ENCODE results near the gene IFT20.

Gene IFT20

DNA sequence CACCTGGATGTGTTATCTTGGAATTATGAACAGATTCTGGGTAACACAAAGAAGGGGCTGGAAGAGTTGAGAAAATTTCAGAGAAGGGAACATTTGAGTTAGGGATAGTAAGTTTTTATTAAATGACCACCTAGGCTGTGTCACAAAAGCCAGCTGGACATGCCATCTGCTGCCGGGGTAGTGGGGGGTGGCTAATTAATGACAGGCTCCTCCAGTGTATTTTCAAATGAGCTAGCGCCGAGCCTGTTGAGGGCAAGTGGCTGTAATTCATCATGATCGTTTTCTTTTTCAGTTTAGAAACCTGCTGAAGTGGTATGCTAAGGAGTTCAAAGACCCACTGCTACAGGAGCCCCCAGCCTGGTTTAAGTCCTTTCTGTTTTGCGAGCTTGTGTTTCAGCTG is 10.1 kb downstream of the IFT20 start:
- peaks cover 10% of the 10 kb centered on the region; the same call in 1 of the 2 replicates for H3K36me3 ChIP-seq (ENCODE audit: insufficient read depth, low read length)
- no peaks in the 10 kb centered on the region for H3K27me3 ChIP-seq (ENCODE audit: insufficient read depth, low read length)
- peaks cover 2% of the 10 kb centered on the region for H3K79me2 ChIP-seq (ENCODE audit: control insufficient read depth, insufficient read depth, low read length, unreplicated experiment)
- no peak overlapping the region for H2AFZ ChIP-seq (ENCODE audit: low read length, unreplicated experiment)
- H3K4me1 ChIP-seq (ENCODE audit: control insufficient read depth, insufficient read depth, low read length, unreplicated experiment) = peaks cover 4% of the 10 kb centered on the region
- H3K27ac ChIP-seq (ENCODE audit: low read depth, low read length) = no peak overlapping the region
- H3K4me3 ChIP-seq (ENCODE audit: low read depth, low read length) = no peak overlapping the region

DNA sequence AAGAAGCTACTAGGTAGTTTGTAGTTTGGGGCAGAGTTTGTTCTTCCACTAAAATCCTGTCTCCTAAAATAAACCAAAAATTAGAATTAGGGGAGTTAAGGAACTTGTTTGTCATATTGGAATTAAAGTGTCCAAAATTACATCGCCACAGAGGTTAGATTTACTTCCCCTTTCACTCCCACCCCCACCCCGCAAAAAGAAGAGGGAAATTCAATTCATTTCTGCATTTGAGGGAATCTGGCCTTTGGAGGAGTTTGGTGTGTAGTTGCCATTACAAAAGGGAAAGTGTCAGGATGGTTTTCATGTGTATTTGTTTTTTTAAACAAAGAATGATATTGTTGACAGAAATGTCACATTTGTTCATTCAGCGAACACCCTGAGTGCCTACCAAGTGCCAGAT is 10.5 kb downstream of the IFT20 start:
- Histone ChIP-seq H3K27ac (ENCODE audit: low read depth, low read length) (no peak overlapping the region), H3K79me2 (ENCODE audit: control insufficient read depth, insufficient read depth, low read length, unreplicated experiment) (peaks cover 6% of the 10 kb centered on the region), H2AFZ (ENCODE audit: low read length, unreplicated experiment) (no peak overlapping the region), H3K4me1 (ENCODE audit: control insufficient read depth, insufficient read depth, low read length, unreplicated experiment) (peaks cover 7% of the 10 kb centered on the region), H3K27me3 (ENCODE audit: insufficient read depth, low read length) (no peaks in the 10 kb centered on the region), H3K4me3 (ENCODE audit: low read depth, low read length) (no peak overlapping the region), H3K36me3 (ENCODE audit: insufficient read depth, low read length) (peaks cover 10% of the 10 kb centered on the region; the same call in 1 of the 2 replicates)

GRCh38 chr17:28324267-28324745 is 11.0 kb downstream of the IFT20 start:
- no peak overlapping the region for H3K4me3 ChIP-seq (ENCODE audit: low read depth, low read length)
- H3K27me3 ChIP-seq (ENCODE audit: insufficient read depth, low read length) = no peaks in the 10 kb centered on the region
- H3K79me2 ChIP-seq (ENCODE audit: control insufficient read depth, insufficient read depth, low read length, unreplicated experiment) = peaks cover 6% of the 10 kb centered on the region
- no peak overlapping the region for H3K27ac ChIP-seq (ENCODE audit: low read depth, low read length)
- H2AFZ ChIP-seq (ENCODE audit: low read length, unreplicated experiment) = no peak overlapping the region
- peaks cover 7% of the 10 kb centered on the region for H3K4me1 ChIP-seq (ENCODE audit: control insufficient read depth, insufficient read depth, low read length, unreplicated experiment)
- H3K36me3 ChIP-seq (ENCODE audit: insufficient read depth, low read length) = peaks cover 10% of the 10 kb centered on the region; the same call in 1 of the 2 replicates

GRCh38 chr17:28320215-28321061 is 14.8 kb downstream of the IFT20 start:
- H3K27ac ChIP-seq (ENCODE audit: low read depth, low read length) = no peak overlapping the region
- peaks cover 10% of the 10 kb centered on the region for H3K4me1 ChIP-seq (ENCODE audit: control insufficient read depth, insufficient read depth, low read length, unreplicated experiment)
- no peak overlapping the region for H2AFZ ChIP-seq (ENCODE audit: low read length, unreplicated experiment)

GRCh38 chr17:28319598-28319935 is 15.7 kb downstream of the IFT20 start:
- Histone ChIP-seq H3K36me3 (ENCODE audit: insufficient read depth, low read length) (no peaks in the 10 kb centered on the region), H3K4me3 (ENCODE audit: low read depth, low read length) (peak overlapping the region; percentile 81), H3K4me1 (ENCODE audit: control insufficient read depth, insufficient read depth, low read length, unreplicated experiment) (peaks cover 10% of the 10 kb centered on the region), H3K27me3 (ENCODE audit: insufficient read depth, low read length) (no peaks in the 10 kb centered on the region), H3K27ac (ENCODE audit: low read depth, low read length) (0 out of 2 replicates have a peak overlapping the region, but pooled peaks have one; percentile 14), H3K79me2 (ENCODE audit: control insufficient read depth, insufficient read depth, low read length, unreplicated experiment) (peaks cover 6% of the 10 kb centered on the region), H2AFZ (ENCODE audit: low read length, unreplicated experiment) (peak overlapping the region; percentile 55)

More at GRCh38 chr17:28320215-28321061, 14.8 kb downstream of the IFT20 start:
- Histone ChIP-seq H3K27me3 (ENCODE audit: insufficient read depth, low read length) (no peaks in the 10 kb centered on the region), H3K36me3 (ENCODE audit: insufficient read depth, low read length) (no peaks in the 10 kb centered on the region), H3K4me3 (ENCODE audit: low read depth, low read length) (peak overlapping the region; percentile 81), H3K79me2 (ENCODE audit: control insufficient read depth, insufficient read depth, low read length, unreplicated experiment) (peaks cover 6% of the 10 kb centered on the region)

GRCh38 chr17:28318759-28319597 is 16.3 kb downstream of the IFT20 start, which contains the start of gene TMEM97:
TMEM97 (plus strand) TSS chr17:28319200; CDS start chr17:28319240, 40 bp downstream.
- peak within 1 kb of the TSS; percentile 81 for H3K4me3 ChIP-seq (ENCODE audit: low read depth, low read length)
- peak within 1 kb of the TSS; percentile 14; the same call in 1 of the 2 replicates for H3K27ac ChIP-seq (ENCODE audit: low read depth, low read length)
- peaks cover 10% of the 10 kb centered on the region for H3K4me1 ChIP-seq (ENCODE audit: control insufficient read depth, insufficient read depth, low read length, unreplicated experiment)
- H3K79me2 ChIP-seq (ENCODE audit: control insufficient read depth, insufficient read depth, low read length, unreplicated experiment) = peaks cover 6% of the 10 kb centered on the region
- no peaks in the 10 kb centered on the region for H3K36me3 ChIP-seq (ENCODE audit: insufficient read depth, low read length)
- peak within 1 kb of the TSS; percentile 80 for H2AFZ ChIP-seq (ENCODE audit: low read length, unreplicated experiment)
- H3K27me3 ChIP-seq (ENCODE audit: insufficient read depth, low read length) = no peaks in the 10 kb centered on the region

DNA sequence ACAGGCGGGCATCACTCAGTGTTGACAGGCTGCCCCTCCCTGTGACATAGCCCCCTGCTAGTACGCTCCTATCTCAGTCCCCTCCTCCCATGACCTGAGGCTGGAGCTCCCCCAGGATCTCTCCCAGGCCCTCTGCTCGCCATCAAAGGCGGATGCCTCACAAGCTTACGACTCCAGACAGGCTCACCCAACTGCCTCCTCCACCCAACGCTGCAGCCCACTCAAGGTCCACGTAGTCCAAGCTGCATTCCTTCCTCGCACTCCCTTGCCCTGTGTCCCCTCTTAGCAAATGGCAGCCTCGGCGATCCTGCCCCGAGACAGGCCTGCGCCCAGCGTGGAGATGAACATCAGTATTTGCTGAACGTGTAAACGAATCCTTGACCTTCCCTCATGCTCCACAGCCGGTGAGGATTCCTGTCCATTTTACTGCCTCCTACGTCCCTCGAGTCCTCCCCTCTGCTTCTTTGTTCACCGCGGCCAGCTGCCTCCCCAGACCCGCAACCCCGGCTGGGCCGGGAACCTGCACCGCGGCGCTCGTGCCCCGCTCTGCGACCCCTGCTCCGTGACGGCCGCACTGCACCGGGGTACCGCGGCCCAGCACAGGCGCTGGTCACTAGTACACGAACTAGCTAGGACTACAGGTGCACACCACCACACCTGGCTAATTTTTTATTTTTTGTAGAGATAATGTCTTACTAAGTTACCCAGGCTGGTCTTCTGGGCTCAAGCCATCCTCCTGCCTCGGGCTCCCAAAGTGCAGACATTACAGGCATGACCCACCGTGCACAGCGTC is 17.1 kb downstream of the IFT20 start:
- peaks cover 10% of the 10 kb centered on the region for H3K4me1 ChIP-seq (ENCODE audit: control insufficient read depth, insufficient read depth, low read length, unreplicated experiment)
- no peaks in the 10 kb centered on the region for H3K27me3 ChIP-seq (ENCODE audit: insufficient read depth, low read length)
- H3K36me3 ChIP-seq (ENCODE audit: insufficient read depth, low read length) = no peaks in the 10 kb centered on the region
- peak overlapping the region; percentile 80 for H2AFZ ChIP-seq (ENCODE audit: low read length, unreplicated experiment)
- H3K4me3 ChIP-seq (ENCODE audit: low read depth, low read length) = peak overlapping the region; percentile 81
- H3K79me2 ChIP-seq (ENCODE audit: control insufficient read depth, insufficient read depth, low read length, unreplicated experiment) = peaks cover 6% of the 10 kb centered on the region
- no peak overlapping the region for H3K27ac ChIP-seq (ENCODE audit: low read depth, low read length)

- Histone ChIP-seq H3K4me3 (ENCODE audit: low read depth, low read length) (peak overlapping the region; percentile 81; the same call in 1 of the 2 replicates), H2AFZ (ENCODE audit: low read length, unreplicated experiment) (no peak overlapping the region), H3K79me2 (ENCODE audit: control insufficient read depth, insufficient read depth, low read length, unreplicated experiment) (peaks cover 6% of the 10 kb centered on the region), H3K36me3 (ENCODE audit: insufficient read depth, low read length) (no peaks in the 10 kb centered on the region), H3K27ac (ENCODE audit: low read depth, low read length) (no peak overlapping the region), H3K27me3 (ENCODE audit: insufficient read depth, low read length) (no peaks in the 10 kb centered on the region), H3K4me1 (ENCODE audit: control insufficient read depth, insufficient read depth, low read length, unreplicated experiment) (peaks cover 10% of the 10 kb centered on the region)
Measured at GRCh38 chr17:28317099-28317965, 17.9 kb downstream of the IFT20 start.

DNA sequence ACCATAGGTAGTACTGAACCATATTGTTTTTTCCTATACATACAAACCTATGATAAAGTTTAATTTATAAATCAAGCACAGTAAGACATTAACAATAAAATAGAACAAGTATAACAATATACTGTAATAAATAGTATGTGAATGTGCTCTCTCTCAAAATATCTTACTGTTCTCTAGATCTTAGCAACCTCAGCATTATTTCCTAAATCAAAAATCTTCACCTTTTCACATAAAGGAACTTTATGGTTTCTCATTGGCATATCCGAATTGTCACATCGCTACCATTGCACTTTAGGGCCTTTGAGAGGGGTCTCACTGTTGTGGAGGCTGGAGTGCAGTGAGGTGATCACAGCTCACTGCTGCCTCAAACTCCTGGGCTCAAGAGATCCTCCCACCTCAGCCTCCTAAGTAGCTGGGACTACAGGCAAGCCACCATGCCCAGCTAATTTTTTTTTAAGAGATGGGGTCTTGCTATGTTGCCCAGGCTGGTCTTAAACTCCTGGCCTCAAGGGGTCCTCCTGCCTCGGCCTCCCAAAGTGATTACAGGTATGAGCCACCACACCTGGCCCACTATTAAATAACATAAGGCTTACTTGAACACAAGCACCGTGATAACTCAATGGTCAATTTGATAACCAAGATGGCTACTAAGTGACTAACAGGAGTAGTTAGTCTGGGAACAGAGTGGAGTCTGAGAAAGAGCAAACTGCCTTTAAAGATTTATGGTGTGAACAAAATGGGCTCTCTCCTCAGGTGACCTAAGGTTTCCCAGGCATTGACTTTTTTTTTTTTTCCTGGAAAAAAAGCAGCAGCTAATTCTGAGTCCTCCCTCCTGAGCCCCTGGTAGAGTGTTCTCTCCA is 19.2 kb downstream of the IFT20 start:
- peaks cover 6% of the 10 kb centered on the region for H3K79me2 ChIP-seq (ENCODE audit: control insufficient read depth, insufficient read depth, low read length, unreplicated experiment)
- H2AFZ ChIP-seq (ENCODE audit: low read length, unreplicated experiment) = no peak overlapping the region
- no peaks in the 10 kb centered on the region for H3K36me3 ChIP-seq (ENCODE audit: insufficient read depth, low read length)
- H3K27ac ChIP-seq (ENCODE audit: low read depth, low read length) = no peak overlapping the region
- peaks cover 10% of the 10 kb centered on the region for H3K4me1 ChIP-seq (ENCODE audit: control insufficient read depth, insufficient read depth, low read length, unreplicated experiment)
- no peaks in the 10 kb centered on the region for H3K27me3 ChIP-seq (ENCODE audit: insufficient read depth, low read length)
- no peak overlapping the region for H3K4me3 ChIP-seq (ENCODE audit: low read depth, low read length)
